Measurements from ENCODE around the gene STARD8.
"Not testable (repeated sequence)": the region's sequence is repeated elsewhere in the genome, so short reads cannot be mapped to it uniquely, and the experiment has no call there.

STARD8 gene

GRCh38 chrX:68647156-68647957 lies at the start of gene STARD8:
STARD8 (plus strand) TSS chrX:68647666; CDS start chrX:68647883, 217 bp downstream.
- peak; percentile 13 for DNase-seq (ENCODE audit: low read depth)
- H3K4me3 ChIP-seq (ENCODE audit: low read length): no peak within 1 kb of the TSS
- no peak for TF ChIP-seq CTCF (IDR thresholded peaks at IDR 0.05; ENCODE audit: insufficient read depth, low read depth, low read length, missing control alignments)

GRCh38 chrX:68598841-68599240 lies 48.6 kb upstream of the STARD8 start:
- no peak for DNase-seq (ENCODE audit: low read depth)
- H3K4me3 ChIP-seq (ENCODE audit: low read length): no peak overlapping the region
- TF ChIP-seq CTCF (IDR thresholded peaks at IDR 0.05; ENCODE audit: insufficient read depth, low read depth, low read length, missing control alignments): no peak

- TF ChIP-seq CTCF (IDR thresholded peaks at IDR 0.05; ENCODE audit: insufficient read depth, low read depth, low read length, missing control alignments): peak; percentile 37
- no peak overlapping the region for H3K4me3 ChIP-seq (ENCODE audit: low read length)
- DNase-seq (ENCODE audit: low read depth): no peak
Observed at GRCh38 chrX:68599256-68600152, 48.0 kb upstream of the STARD8 start.

- DNase-seq (ENCODE audit: low read depth): not testable (repeated sequence)
Observed at GRCh38 chrX:68604216-68604615, 43.2 kb upstream of the STARD8 start.

GRCh38 chrX:68614733-68615132 lies 32.7 kb upstream of the STARD8 start:
- DNase-seq (ENCODE audit: low read depth); H3K4me3 ChIP-seq (ENCODE audit: low read length): not testable (repeated sequence)

More at GRCh38 chrX:68604216-68604615, 43.2 kb upstream of the STARD8 start:
- H3K4me3 ChIP-seq (ENCODE audit: low read length): not testable (repeated sequence)

GRCh38 chrX:68627986-68628385 lies 19.5 kb upstream of the STARD8 start:
- no peak for DNase-seq (ENCODE audit: low read depth)
- no peak overlapping the region for H3K4me3 ChIP-seq (ENCODE audit: low read length)
- TF ChIP-seq CTCF (IDR thresholded peaks at IDR 0.05; ENCODE audit: insufficient read depth, low read depth, low read length, missing control alignments): no peak

- H3K4me3 ChIP-seq (ENCODE audit: low read length); DNase-seq (ENCODE audit: low read depth): not testable (repeated sequence)
Observed at GRCh38 chrX:68629936-68630335, 17.5 kb upstream of the STARD8 start.

- DNase-seq (ENCODE audit: low read depth): no peak
- no peak overlapping the region for H3K4me3 ChIP-seq (ENCODE audit: low read length)
- no peak for TF ChIP-seq CTCF (IDR thresholded peaks at IDR 0.05; ENCODE audit: insufficient read depth, low read depth, low read length, missing control alignments)
Observed at GRCh38 chrX:68631336-68631735, 16.1 kb upstream of the STARD8 start.
